K562 (cell line): ENCODE data around the gene LDLRAD1.

ENCODE experiments used
- EZH2 ChIP-seq: IDR thresholded peaks from 2 replicates; pipeline ENCODE4 v1.6.1; 2012; ENCODE audit warnings: low read depth, mild to moderate bottlenecking, inconsistent platforms, low read length, borderline replicate concordance
- IRF1 ChIP-seq: sonication (generic); formaldehyde crosslinking; IDR thresholded peaks from 2 replicates; pipeline ENCODE4 v1.8.0; 2022; ENCODE audit warnings: missing genetic modification reagents, mild to moderate bottlenecking, borderline replicate concordance
- ZNF274 ChIP-seq: IDR thresholded peaks from 2 replicates; pipeline ENCODE4 v1.6.1; 2011; ENCODE audit warnings: low read depth, mild to moderate bottlenecking, low read length, moderate library complexity, borderline replicate concordance
- ZNF280B ChIP-seq: fragments of 250-450 bp; sonication (Bioruptor Pico); IDR thresholded peaks from 2 replicates; pipeline ENCODE4 v1.5.1; 2021; ENCODE audit warnings: mild to moderate bottlenecking

- no peak for TF ChIP-seq ZNF274
- no peak for TF ChIP-seq EZH2
- TF ChIP-seq IRF1 (CRISPR knock-in tag) = no peak
- no peak for TF ChIP-seq ZNF280B (CRISPR knock-in tag)
Observed at GRCh38 chr1:53999920-54000319, 18.1 kb downstream of the LDLRAD1 start.
